RWPE1 (cell line): ENCODE data around the gene TEKT5.

Experiments
- CTCF ChIA-PET: fragments of 350-600 bp; sonication (Branson Sonifier 250); formaldehyde crosslinking; extraction: SDS; loops from one replicate; lab custom pipeline; 2021; lab: Yijun Ruan, JAX
- POLR2A ChIA-PET: fragments of 400-600 bp; formaldehyde crosslinking; extraction: SDS; loops from one replicate; lab custom pipeline; 2020; ENCODE audit warnings: antibody characterized with exemption; ENCODE audit not compliant: low non-redundant PET; lab: Yijun Ruan, JAX
- DNase-seq: peaks from one replicate; pipeline ENCODE4 v3.0.0; 2012; ENCODE audit warnings: low spot score
- H3K27ac ChIP-seq: fragments of 450-650 bp; 2 replicates; pipeline ENCODE4 v1.5.1; 2017
- TF ChIP-seq, protein P1 (sequence below): fragments of 450-650 bp; conservative IDR thresholded peaks from 2 replicates; pipeline ENCODE4 v1.5.1; 2017; ENCODE audit warnings: low read depth, mild to moderate bottlenecking

TEKT5 gene

GRCh38 chr16:10580883-10581247 lies 113.9 kb downstream of the TEKT5 start:
- POLR2A ChIA-PET: interaction anchor here (0.6 to 1.0 kb wide), 3 partner anchors 14 to 36 kb away, joined by 3 to 4 read pairs (median 4); no protein-coding TSS in a partner anchor

GRCh38 chr16:10579965-10580882 lies 114.5 kb downstream of the TEKT5 start, which contains the start of gene EMP2:
Gene EMP2 (minus strand): TSS chr16:10580598. CDS start chr16:10547617, 32,981 bp downstream.
- POLR2A ChIA-PET: interaction anchor here (0.6 to 1.4 kb wide), 5 partner anchors 14 to 73 kb away, joined by 3 to 8 read pairs (median 4); no protein-coding TSS in a partner anchor

More at GRCh38 chr16:10580883-10581247, 113.9 kb downstream of the TEKT5 start:
- CTCF ChIA-PET: interaction anchor here (0.6 to 1.3 kb wide), 7 partner anchors 28 to 360 kb away, joined by 3 to 9 read pairs (median 3); partner anchors contain the start of gene NUBP1
- H3K27ac ChIP-seq: peak overlapping the region; percentile 82
- no peak for DNase-seq
- TF ChIP-seq, protein P1, sequence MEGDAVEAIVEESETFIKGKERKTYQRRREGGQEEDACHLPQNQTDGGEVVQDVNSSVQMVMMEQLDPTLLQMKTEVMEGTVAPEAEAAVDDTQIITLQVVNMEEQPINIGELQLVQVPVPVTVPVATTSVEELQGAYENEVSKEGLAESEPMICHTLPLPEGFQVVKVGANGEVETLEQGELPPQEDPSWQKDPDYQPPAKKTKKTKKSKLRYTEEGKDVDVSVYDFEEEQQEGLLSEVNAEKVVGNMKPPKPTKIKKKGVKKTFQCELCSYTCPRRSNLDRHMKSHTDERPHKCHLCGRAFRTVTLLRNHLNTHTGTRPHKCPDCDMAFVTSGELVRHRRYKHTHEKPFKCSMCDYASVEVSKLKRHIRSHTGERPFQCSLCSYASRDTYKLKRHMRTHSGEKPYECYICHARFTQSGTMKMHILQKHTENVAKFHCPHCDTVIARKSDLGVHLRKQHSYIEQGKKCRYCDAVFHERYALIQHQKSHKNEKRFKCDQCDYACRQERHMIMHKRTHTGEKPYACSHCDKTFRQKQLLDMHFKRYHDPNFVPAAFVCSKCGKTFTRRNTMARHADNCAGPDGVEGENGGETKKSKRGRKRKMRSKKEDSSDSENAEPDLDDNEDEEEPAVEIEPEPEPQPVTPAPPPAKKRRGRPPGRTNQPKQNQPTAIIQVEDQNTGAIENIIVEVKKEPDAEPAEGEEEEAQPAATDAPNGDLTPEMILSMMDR: no peak

DNA sequence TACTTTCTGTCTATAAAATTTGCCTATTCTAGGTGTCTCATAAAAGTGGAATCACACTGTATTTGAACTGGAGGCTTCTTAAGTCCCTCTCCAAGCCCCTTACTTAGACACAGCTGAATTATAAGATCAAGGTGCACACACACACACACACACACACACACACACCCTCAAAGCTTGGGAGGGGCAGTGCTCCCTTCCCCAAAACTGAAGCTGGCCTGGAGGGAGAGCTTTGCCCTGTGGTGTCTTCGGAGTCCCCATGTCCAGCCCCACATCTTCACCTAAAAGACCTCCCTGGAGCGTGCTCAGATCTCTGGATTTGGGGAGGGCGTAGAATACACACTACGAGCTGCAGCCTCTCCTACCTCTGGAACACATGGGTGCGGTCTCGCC lies 115.2 kb downstream of the TEKT5 start:
- ChIA-PET POLR2A (interaction anchor here (1.4 kb wide), 2 partner anchors 37 to 74 kb away, joined by 4 to 8 read pairs; no protein-coding TSS in a partner anchor), CTCF (interaction anchor here (0.6 to 1.5 kb wide), 9 partner anchors 14 to 339 kb away, joined by 3 to 7 read pairs (median 3); partner anchors contain the start of gene NUBP1)
- TF ChIP-seq, protein P1: no peak
- H3K27ac ChIP-seq: peak overlapping the region; percentile 82
- no peak for DNase-seq

More at GRCh38 chr16:10579965-10580882, 114.5 kb downstream of the TEKT5 start, which contains the start of gene EMP2:
- TF ChIP-seq, protein P1: peak; percentile 73
- DNase-seq: peak; percentile 90
- H3K27ac ChIP-seq: peak within 1 kb of the TSS; percentile 82
- CTCF ChIA-PET: interaction anchor here (0.6 to 1.5 kb wide), 15 partner anchors 29 to 658 kb away, joined by 3 to 9 read pairs (median 3); partner anchors contain the start of gene NUBP1

- peak; percentile 36 for DNase-seq
- TF ChIP-seq, protein P1: no peak
- H3K27ac ChIP-seq: peak overlapping the region; percentile 52
- CTCF ChIA-PET: interaction anchor here (0.9 to 1.5 kb wide), 5 partner anchors 15 to 340 kb away, joined by 3 to 7 read pairs (median 3); no protein-coding TSS in a partner anchor
- POLR2A ChIA-PET: interaction anchor here (0.6 to 1.4 kb wide), 4 partner anchors 33 to 74 kb away, joined by 4 to 10 read pairs (median 8); no protein-coding TSS in a partner anchor
These were observed 116.0 kb downstream of the TEKT5 start for GRCh38 chr16:10578474-10579316.
